ENCODE measurements around the gene RBFOX1.

Gene RBFOX1

GRCh38 chr16:7716660-7717550 is 384.3 kb downstream of the RBFOX1 start:
- no peak for DNase-seq

- DNase-seq: no peak
Measured at GRCh38 chr16:7722761-7723160, 390.1 kb downstream of the RBFOX1 start.

GRCh38 chr16:7731141-7731540 is 398.5 kb downstream of the RBFOX1 start:
- DNase-seq: no peak

GRCh38 chr16:7736138-7736665 is 403.6 kb downstream of the RBFOX1 start:
- DNase-seq: no peak

- DNase-seq: no peak
Measured at GRCh38 chr16:7742626-7743025, 410.0 kb downstream of the RBFOX1 start.

GRCh38 chr16:7744546-7745264 is 412.1 kb downstream of the RBFOX1 start:
- no peak for DNase-seq

- DNase-seq: no peak
Measured at GRCh38 chr16:7745276-7745675, 412.6 kb downstream of the RBFOX1 start.

GRCh38 chr16:7746941-7747340 is 414.3 kb downstream of the RBFOX1 start:
- DNase-seq: no peak

- DNase-seq: no peak
Measured at GRCh38 chr16:7748522-7748921, 415.9 kb downstream of the RBFOX1 start.

GRCh38 chr16:7755347-7755882 is 422.8 kb downstream of the RBFOX1 start:
- DNase-seq: no peak
